ENCODE data around the gene STK24.

GRCh38 chr13:98468361-98468760 is 108.5 kb downstream of the STK24 start:
- TF ChIP-seq POLR2A (IDR thresholded peaks at IDR 0.05) (no peak), CTCF (IDR thresholded peaks at IDR 0.05) (no peak)
